Measurements from ENCODE around the gene SHISA7.

The SHISA7 gene

GRCh38 chr19:55486971-55487923, 44.1 kb upstream of the SHISA7 start:
- peaks cover 15% of the 10 kb centered on the region for H3K4me1 ChIP-seq (ENCODE audit: control insufficient read depth, insufficient read depth, low read length)
- DNase-seq (ENCODE audit: low read depth, low spot score): no peak
- no peak overlapping the region for H3K4me3 ChIP-seq (ENCODE audit: low read length)
- H3K27me3 ChIP-seq (ENCODE audit: control insufficient read depth, insufficient read depth, low read length): no peaks in the 10 kb centered on the region
- H3K9me3 ChIP-seq (ENCODE audit: control insufficient read depth, insufficient read depth, low read length): no peaks in the 10 kb centered on the region
- WGBS (ENCODE audit: insufficient coverage, insufficient read length): no CpG with 5 or more reads among the region's 27 CpGs
- peaks cover 5% of the 10 kb centered on the region; the same call in 1 of the 2 replicates for H3K36me3 ChIP-seq (ENCODE audit: control insufficient read depth, insufficient read depth, low read length)
- H3K27ac ChIP-seq (ENCODE audit: low read length): no peak overlapping the region

- Histone ChIP-seq H3K4me3 (ENCODE audit: low read length) (no peak overlapping the region), H3K27me3 (ENCODE audit: control insufficient read depth, insufficient read depth, low read length) (no peaks in the 10 kb centered on the region), H3K36me3 (ENCODE audit: control insufficient read depth, insufficient read depth, low read length) (peaks cover 5% of the 10 kb centered on the region; the same call in 1 of the 2 replicates), H3K9me3 (ENCODE audit: control insufficient read depth, insufficient read depth, low read length) (no peaks in the 10 kb centered on the region), H3K27ac (ENCODE audit: low read length) (no peak overlapping the region), H3K4me1 (ENCODE audit: control insufficient read depth, insufficient read depth, low read length) (peaks cover 18% of the 10 kb centered on the region)
- DNase-seq (ENCODE audit: low read depth, low spot score): no peak
- no CpG with 5 or more reads among the region's 53 CpGs for WGBS (ENCODE audit: insufficient coverage, insufficient read length)
Observed at GRCh38 chr19:55486043-55486970, 43.2 kb upstream of the SHISA7 start.

- peaks cover 19% of the 10 kb centered on the region for H3K4me1 ChIP-seq (ENCODE audit: control insufficient read depth, insufficient read depth, low read length)
- H3K36me3 ChIP-seq (ENCODE audit: control insufficient read depth, insufficient read depth, low read length): peaks cover 5% of the 10 kb centered on the region; the same call in 1 of the 2 replicates
- H3K4me3 ChIP-seq (ENCODE audit: low read length): peak overlapping the region; percentile 57; the same call in 1 of the 2 replicates
- H3K27ac ChIP-seq (ENCODE audit: low read length): no peak overlapping the region
- no peaks in the 10 kb centered on the region for H3K9me3 ChIP-seq (ENCODE audit: control insufficient read depth, insufficient read depth, low read length)
- no peak for DNase-seq (ENCODE audit: low read depth, low spot score)
- WGBS (ENCODE audit: insufficient coverage, insufficient read length): no CpG with 5 or more reads among the region's 18 CpGs
- no peaks in the 10 kb centered on the region for H3K27me3 ChIP-seq (ENCODE audit: control insufficient read depth, insufficient read depth, low read length)
Observed at GRCh38 chr19:55485439-55486011, 42.4 kb upstream of the SHISA7 start.

- peak within 1 kb of the TSS; percentile 57; the same call in 1 of the 2 replicates for H3K4me3 ChIP-seq (ENCODE audit: low read length)
- no peaks in the 10 kb centered on the region for H3K27me3 ChIP-seq (ENCODE audit: control insufficient read depth, insufficient read depth, low read length)
- peaks cover 5% of the 10 kb centered on the region; the same call in 1 of the 2 replicates for H3K36me3 ChIP-seq (ENCODE audit: control insufficient read depth, insufficient read depth, low read length)
- no peak for DNase-seq (ENCODE audit: low read depth, low spot score)
- H3K9me3 ChIP-seq (ENCODE audit: control insufficient read depth, insufficient read depth, low read length): no peaks in the 10 kb centered on the region
- no CpG with 5 or more reads among the region's 78 CpGs for WGBS (ENCODE audit: insufficient coverage, insufficient read length)
- peaks cover 19% of the 10 kb centered on the region for H3K4me1 ChIP-seq (ENCODE audit: control insufficient read depth, insufficient read depth, low read length)
- no peak within 1 kb of the TSS for H3K27ac ChIP-seq (ENCODE audit: low read length)
Observed at GRCh38 chr19:55484593-55485438, 41.7 kb upstream of the SHISA7 start, which contains the start of gene NAT14. Gene NAT14 (plus strand): TSS chr19:55485188. CDS start chr19:55485709, 521 bp downstream.

GRCh38 chr19:55483706-55484592, 40.8 kb upstream of the SHISA7 start:
- no CpG with 5 or more reads among the region's 46 CpGs for WGBS (ENCODE audit: insufficient coverage, insufficient read length)

GRCh38 chr19:55482967-55483705, 40.0 kb upstream of the SHISA7 start:
- no peak for DNase-seq (ENCODE audit: low read depth, low spot score)
- no peak overlapping the region for H3K4me3 ChIP-seq (ENCODE audit: low read length)
- no peaks in the 10 kb centered on the region for H3K27me3 ChIP-seq (ENCODE audit: control insufficient read depth, insufficient read depth, low read length)
- no peak overlapping the region for H3K27ac ChIP-seq (ENCODE audit: low read length)
- H3K9me3 ChIP-seq (ENCODE audit: control insufficient read depth, insufficient read depth, low read length): no peaks in the 10 kb centered on the region
- H3K4me1 ChIP-seq (ENCODE audit: control insufficient read depth, insufficient read depth, low read length): peaks cover 12% of the 10 kb centered on the region
- WGBS (ENCODE audit: insufficient coverage, insufficient read length): no CpG with 5 or more reads among the region's 47 CpGs
- peaks cover 5% of the 10 kb centered on the region; the same call in 1 of the 2 replicates for H3K36me3 ChIP-seq (ENCODE audit: control insufficient read depth, insufficient read depth, low read length)

More at GRCh38 chr19:55483706-55484592, 40.8 kb upstream of the SHISA7 start:
- DNase-seq (ENCODE audit: low read depth, low spot score): no peak
- peak overlapping the region; percentile 57; the same call in 1 of the 2 replicates for H3K4me3 ChIP-seq (ENCODE audit: low read length)
- H3K4me1 ChIP-seq (ENCODE audit: control insufficient read depth, insufficient read depth, low read length): peaks cover 12% of the 10 kb centered on the region
- no peak overlapping the region for H3K27ac ChIP-seq (ENCODE audit: low read length)
- H3K36me3 ChIP-seq (ENCODE audit: control insufficient read depth, insufficient read depth, low read length): peaks cover 5% of the 10 kb centered on the region; the same call in 1 of the 2 replicates
- H3K9me3 ChIP-seq (ENCODE audit: control insufficient read depth, insufficient read depth, low read length): no peaks in the 10 kb centered on the region
- H3K27me3 ChIP-seq (ENCODE audit: control insufficient read depth, insufficient read depth, low read length): no peaks in the 10 kb centered on the region

GRCh38 chr19:55482156-55482961, 39.3 kb upstream of the SHISA7 start:
- H3K4me1 ChIP-seq (ENCODE audit: control insufficient read depth, insufficient read depth, low read length): peaks cover 9% of the 10 kb centered on the region
- peaks cover 5% of the 10 kb centered on the region; the same call in 1 of the 2 replicates for H3K36me3 ChIP-seq (ENCODE audit: control insufficient read depth, insufficient read depth, low read length)

GRCh38 chr19:55481794-55482155, 38.7 kb upstream of the SHISA7 start:
- Histone ChIP-seq H3K27me3 (ENCODE audit: control insufficient read depth, insufficient read depth, low read length) (no peaks in the 10 kb centered on the region), H3K4me1 (ENCODE audit: control insufficient read depth, insufficient read depth, low read length) (peaks cover 9% of the 10 kb centered on the region), H3K4me3 (ENCODE audit: low read length) (no peak overlapping the region), H3K27ac (ENCODE audit: low read length) (no peak overlapping the region), H3K36me3 (ENCODE audit: control insufficient read depth, insufficient read depth, low read length) (peaks cover 5% of the 10 kb centered on the region; the same call in 1 of the 2 replicates), H3K9me3 (ENCODE audit: control insufficient read depth, insufficient read depth, low read length) (no peaks in the 10 kb centered on the region)
- WGBS (ENCODE audit: insufficient coverage, insufficient read length): no CpG with 5 or more reads among the region's 40 CpGs
- no peak for DNase-seq (ENCODE audit: low read depth, low spot score)

More at GRCh38 chr19:55482156-55482961, 39.3 kb upstream of the SHISA7 start:
- H3K4me3 ChIP-seq (ENCODE audit: low read length): no peak overlapping the region
- H3K9me3 ChIP-seq (ENCODE audit: control insufficient read depth, insufficient read depth, low read length): no peaks in the 10 kb centered on the region
- no peaks in the 10 kb centered on the region for H3K27me3 ChIP-seq (ENCODE audit: control insufficient read depth, insufficient read depth, low read length)
- WGBS (ENCODE audit: insufficient coverage, insufficient read length): no CpG with 5 or more reads among the region's 83 CpGs
- no peak overlapping the region for H3K27ac ChIP-seq (ENCODE audit: low read length)
- no peak for DNase-seq (ENCODE audit: low read depth, low spot score)
